K562 (cell line): ENCODE results near the gene PACC1. TPM values are rescaled to one million over a fixed set of nuclear protein-coding genes. Genes with fewer than 3 reads are reported as not detected.

Source experiments
- ATAC-seq: fragments of 200-7000 bp; cut with Tn5 transposase; 3 replicates; pipeline ENCODE4 v1.9.1; 2020; ENCODE audit warnings: moderate library complexity
- BruUV-seq: library from RNA; stranded (reverse); fragments of 400-500 nt; replicated peaks from 2 replicates; lab custom pipeline; 2021; lab: Mats Ljungman, UMichigan
- CTCF ChIA-PET: fragments of 300-600 bp; formaldehyde crosslinking; extraction: SDS; loops from one replicate; lab custom pipeline; 2021; ENCODE audit warnings: low intra/inter-chr PET ratio; lab: Yijun Ruan, JAX
- POLR2A ChIA-PET: fragments of 300-600, 350-650 bp; sonication (Branson Sonifier 250); formaldehyde crosslinking; extraction: SDS; loops from one replicate; lab custom pipeline; 2021; ENCODE audit warnings: antibody characterized with exemption, inconsistent platforms; lab: Yijun Ruan, JAX
- DNase-seq, 4 experiments: peaks; one replicate each; pipeline versions ENCODE4 v3.0.0 to v3.0.0-alpha.2; 2011 to 2018; ENCODE audit warnings: low spot score in 3 of 4, mixed read lengths in 3 of 4; ENCODE audit errors: extremely low read depth in 1 of 4
- FAIRE-seq: peaks from 2 replicates; lab custom pipeline; 2011; peaks lifted over from hg19 to GRCh38; lab: Jason Lieb, UNC
- H2AFZ ChIP-seq: 2 replicates; pipeline ENCODE4 v1.6.0; 2011; ENCODE audit warnings: low read depth, low read length, control low read depth, inconsistent platforms
- H3K27ac ChIP-seq: fragments of 200-600 bp; 3 replicates; pipeline ENCODE4 v1.8.0; 2011; ENCODE audit warnings: low read depth, mild to moderate bottlenecking, control low read depth, inconsistent platforms, low read length, moderate library complexity, mixed read lengths; ENCODE audit errors: extremely low read depth
- H3K27me3 ChIP-seq, 2 experiments: fragments of 300-600 bp in 1 of 2; 2 replicates in 1 of 2; 3 replicates in 1 of 2; pipeline versions ENCODE4 v1.6.0 to v1.8.0; 2011; ENCODE audit warnings: inconsistent platforms in 2 of 2, low read length in 2 of 2, mild to moderate bottlenecking in 1 of 2, mixed read lengths in 1 of 2, moderate library complexity in 1 of 2; ENCODE audit not compliant: control insufficient read depth in 2 of 2, insufficient read depth in 2 of 2
- H3K36me3 ChIP-seq: fragments of 300-600 bp; 3 replicates; pipeline ENCODE4 v1.8.0; 2011; ENCODE audit warnings: mild to moderate bottlenecking, low read length, inconsistent platforms; ENCODE audit not compliant: control insufficient read depth, insufficient read depth
- H3K4me1 ChIP-seq, 2 experiments: fragments of 200-600 bp in 1 of 2; replicated peaks in 1 of 2; 2 replicates in 1 of 2; 3 replicates in 1 of 2; pipeline versions ENCODE4 v1.5.1 to v1.8.0; 2011; ENCODE audit warnings: inconsistent platforms in 2 of 2, low read length in 2 of 2, mild to moderate bottlenecking in 1 of 2, mixed read lengths in 1 of 2, moderate library complexity in 1 of 2; ENCODE audit not compliant: control insufficient read depth in 2 of 2, insufficient read depth in 2 of 2
- H3K4me2 ChIP-seq: 2 replicates; pipeline ENCODE4 v1.6.1; 2011; ENCODE audit warnings: low read length, control low read depth, inconsistent platforms, mixed read lengths; ENCODE audit not compliant: insufficient read depth
- H3K4me3 ChIP-seq: fragments of 200-600 bp; sonication (generic), shearing (Covaris generic); 2 replicates; pipeline ENCODE4 v1.5.1; 2016; ENCODE audit warnings: control low read depth, inconsistent platforms
- H3K79me2 ChIP-seq: fragments of 200-600 bp; 3 replicates; pipeline ENCODE4 v1.8.0; 2011; ENCODE audit warnings: low read length, inconsistent platforms; ENCODE audit not compliant: control insufficient read depth, insufficient read depth
- H3K9ac ChIP-seq, 2 experiments: 2 replicates each; pipeline versions ENCODE4 v1.6.0 to v1.6.1; 2011; ENCODE audit warnings: low read depth in 2 of 2, low read length in 2 of 2, control low read depth in 1 of 2, inconsistent platforms in 1 of 2, mild to moderate bottlenecking in 1 of 2, mixed read lengths in 1 of 2; ENCODE audit not compliant: insufficient read depth in 1 of 2
- H3K9me1 ChIP-seq: one replicate; pipeline ENCODE4 v1.6.0; 2011; ENCODE audit warnings: inconsistent platforms, mild to moderate bottlenecking, low read length, moderate library complexity; ENCODE audit not compliant: control insufficient read depth, insufficient read depth
- H3K9me3 ChIP-seq: replicated peaks from 2 replicates; pipeline ENCODE4 v1.5.1; 2011; ENCODE audit warnings: low read depth, low read length, inconsistent platforms; ENCODE audit not compliant: control insufficient read depth, insufficient read depth
- H4K20me1 ChIP-seq: replicated peaks from 2 replicates; pipeline ENCODE4 v1.6.1; 2011; ENCODE audit warnings: low read length, inconsistent platforms, mixed read lengths; ENCODE audit not compliant: control insufficient read depth, insufficient read depth
- CHCHD3 ChIP-seq: fragments of 250-450 bp; sonication (Bioruptor Pico); IDR thresholded peaks from 2 replicates; pipeline ENCODE4 v2.1.2; 2022; ENCODE audit warnings: mild to moderate bottlenecking
- MBD2 ChIP-seq: sonication (generic); IDR thresholded peaks from 2 replicates; pipeline ENCODE4 v1.6.1; 2016; ENCODE audit warnings: low read depth, borderline replicate concordance
- RERE ChIP-seq: sonication (generic); formaldehyde crosslinking; IDR thresholded peaks from 2 replicates; pipeline ENCODE4 v1.8.0; 2023; ENCODE audit warnings: missing genetic modification reagents, mild to moderate bottlenecking, borderline replicate concordance
- SAFB ChIP-seq: fragments of 200-400 bp; formaldehyde crosslinking; IDR thresholded peaks from 2 replicates; pipeline ENCODE4 v1.6.1; 2017; ENCODE audit warnings: low read depth, low read length, borderline replicate concordance
- TEAD2 ChIP-seq: fragments of 450-650 bp; IDR thresholded peaks from 2 replicates; pipeline ENCODE4 v1.6.1; 2016; ENCODE audit warnings: missing genetic modification characterization, control low read depth, missing compliant biosample characterization
- VEZF1 ChIP-seq: fragments of 200-800 bp; sonication (Bioruptor generic); IDR thresholded peaks from 2 replicates; pipeline ENCODE4 v1.6.1; 2017; ENCODE audit warnings: missing genetic modification characterization, missing compliant biosample characterization
- ZSCAN32 ChIP-seq: fragments of 450-650 bp; formaldehyde crosslinking; IDR thresholded peaks from 2 replicates; pipeline ENCODE4 v1.4.0; 2020; ENCODE audit warnings: mild to moderate bottlenecking, moderate library complexity
- WGBS: fragments of 100-300 bp; shearing (Covaris generic); methylation state at CpG from one replicate; pipeline ENCODE4 v1.1.6; 2016; ENCODE audit warnings: low coverage, mixed read lengths; ENCODE audit not compliant: insufficient coverage; ENCODE audit errors: missing lambda C conversion rate; 5-methylcytosine and 5-hydroxymethylcytosine counted together
- in situ Hi-C: fragments of 300-500 bp; cut with MboI; formaldehyde crosslinking; loops from 4 replicates; pipeline ENCODE4 v1.15.0; 2018; ENCODE audit warnings: inconsistent platforms, mixed read lengths
- intact Hi-C: fragments of 100-400 bp; cut with micrococcal nuclease; formaldehyde crosslinking; loops from 2 replicates; pipeline ENCODE4 v1.14.2; 2022
- polyA plus RNA-seq, 8 experiments: library from polyadenylated mRNA; depleted of rRNA in 4 of 8; stranded (reverse) in 5 of 8; unstranded in 3 of 8; fragments of >200 nt; fragmentation: Nextera tagmentation in 2 of 8; fragmentation: Illumina TruSeq in 1 of 8; extraction: Ambion mirVana in 2 of 8; extraction: Trizol in 1 of 8; gene quantifications; 2 replicates each; pipeline versions ENCODE4 v1.2.1 to v1.2.3, GENCODE V29; 2011 to 2014; ENCODE audit warnings: inconsistent platforms in 1 of 8, missing spikeins in 1 of 8
- total RNA-seq, 7 experiments: library from RNA; depleted of rRNA in 6 of 7; stranded (reverse); fragments of >200 nt in 6 of 7; fragmentation: Illumina TruSeq in 2 of 7; extraction: Trizol in 2 of 7; gene quantifications; 2 replicates each; pipeline versions ENCODE4 v1.2.1 to v1.2.3, GENCODE V29; 2011 to 2021; ENCODE audit warnings: low replicate concordance in 1 of 7
- TF ChIP-seq, protein P1 (sequence below): sonication (generic); formaldehyde crosslinking; IDR thresholded peaks from 2 replicates; pipeline ENCODE4 v1.8.1; 2023; ENCODE audit warnings: mild to moderate bottlenecking, missing genetic modification reagents

The PACC1 gene
- total and polyA plus RNA-seq, 9 of the 15 experiments (the other 6 are each of a cell fraction or from before 2014, with no cell fraction given) = 7.1 to 19.3 (median 14.9) TPM

- Histone ChIP-seq H3K4me3 (no peak overlapping the region), H3K9me1 (no peaks in the 10 kb centered on the region), H3K36me3 (peaks cover 66% of the 10 kb centered on the region), H4K20me1 (no peaks in the 10 kb centered on the region), H3K4me2 (no peak overlapping the region), H3K27ac (no peak overlapping the region)
- ATAC-seq = no peak
- WGBS = 88% methylated on average over 2 of the region's 2 CpGs
- POLR2A ChIA-PET = no interaction called here
- no peak for FAIRE-seq
- TF ChIP-seq TEAD2 (tag) = no peak
- no peak for TF ChIP-seq SAFB
- TF ChIP-seq, all 486 proteins: peak for 0
- Histone ChIP-seq H3K79me2 (no peaks in the 10 kb centered on the region), H3K9me3 (no peaks in the 10 kb centered on the region), H3K9ac (no peak overlapping the region), H3K27me3 (no peaks in the 10 kb centered on the region), H2AFZ (no peak overlapping the region), H3K4me1 (no peaks in the 10 kb centered on the region)
- in situ Hi-C loops = no loop called here
- DNase-seq = no peak
- intact Hi-C loops = no loop called here
- CTCF ChIA-PET = no interaction called here
- no TSS peak for BruUV-seq
Observed at GRCh38 chr1:212379366-212379765, 35.3 kb downstream of the PACC1 start.

DNA sequence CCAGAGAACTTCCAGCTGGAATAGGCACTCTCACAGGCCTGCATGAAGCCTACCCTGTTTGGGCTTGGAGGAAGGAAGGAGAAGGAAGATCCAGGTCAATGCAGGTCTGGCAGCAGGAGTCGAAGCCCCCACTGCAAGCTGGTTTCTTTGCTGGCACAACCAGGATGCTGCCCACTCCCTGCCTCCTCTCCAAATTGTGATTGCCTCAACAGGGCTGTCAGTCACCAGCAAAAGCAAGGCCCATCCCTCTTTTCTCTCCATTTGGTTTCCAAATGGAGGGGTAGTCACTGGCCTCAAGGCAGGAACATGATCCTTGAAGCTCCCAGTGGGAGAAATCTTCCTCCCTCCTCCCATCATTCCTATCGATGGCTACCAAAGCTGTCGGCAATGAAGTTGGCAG, 37.0 kb downstream of the PACC1 start:
- Histone ChIP-seq H3K9me1 (no peaks in the 10 kb centered on the region), H3K4me2 (no peak overlapping the region), H4K20me1 (no peaks in the 10 kb centered on the region), H3K27me3 (no peaks in the 10 kb centered on the region), H3K36me3 (peaks cover 57% of the 10 kb centered on the region), H3K4me3 (no peak overlapping the region), H3K79me2 (no peaks in the 10 kb centered on the region), H3K9ac (no peak overlapping the region), H3K9me3 (no peaks in the 10 kb centered on the region), H2AFZ (no peak overlapping the region), H3K27ac (no peak overlapping the region), H3K4me1 (no peaks in the 10 kb centered on the region)
- ATAC-seq = no peak
- in situ Hi-C loops (no loop called here), intact Hi-C loops (no loop called here)
- POLR2A ChIA-PET = interaction anchor here (0.7 to 1.6 kb wide), 4 partner anchors 11 to 633 kb away, joined by 3 to 9 read pairs (median 3); no protein-coding TSS in a partner anchor
- DNase-seq = no peak
- no peak for FAIRE-seq
- no TSS peak for BruUV-seq
- WGBS = 93% methylated on average over 3 of the region's 3 CpGs
- CTCF ChIA-PET = no interaction called here
- TF ChIP-seq VEZF1 (CRISPR knock-in tag) (no peak), ZSCAN32 (CRISPR knock-in tag) (no peak), RERE (CRISPR knock-in tag) (no peak), MBD2 (no peak), CHCHD3 (no peak)
- TF ChIP-seq, protein P1, sequence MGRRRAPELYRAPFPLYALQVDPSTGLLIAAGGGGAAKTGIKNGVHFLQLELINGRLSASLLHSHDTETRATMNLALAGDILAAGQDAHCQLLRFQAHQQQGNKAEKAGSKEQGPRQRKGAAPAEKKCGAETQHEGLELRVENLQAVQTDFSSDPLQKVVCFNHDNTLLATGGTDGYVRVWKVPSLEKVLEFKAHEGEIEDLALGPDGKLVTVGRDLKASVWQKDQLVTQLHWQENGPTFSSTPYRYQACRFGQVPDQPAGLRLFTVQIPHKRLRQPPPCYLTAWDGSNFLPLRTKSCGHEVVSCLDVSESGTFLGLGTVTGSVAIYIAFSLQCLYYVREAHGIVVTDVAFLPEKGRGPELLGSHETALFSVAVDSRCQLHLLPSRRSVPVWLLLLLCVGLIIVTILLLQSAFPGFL (CRISPR knock-in tag) = no peak
